HG03520 (cell line): ENCODE measurements around the gene THADA.

ENCODE experiments used
- ATAC-seq: cut with Tn5 transposase; IDR thresholded peaks from one replicate; pipeline ENCODE4 v1.9.1; 2021; ENCODE audit warnings: mild to moderate bottlenecking, moderate library complexity; ENCODE audit not compliant: unreplicated experiment

Gene THADA

GRCh38 chr2:43262239-43262638 lies 333.6 kb downstream of the THADA start:
- no peak for ATAC-seq

DNA sequence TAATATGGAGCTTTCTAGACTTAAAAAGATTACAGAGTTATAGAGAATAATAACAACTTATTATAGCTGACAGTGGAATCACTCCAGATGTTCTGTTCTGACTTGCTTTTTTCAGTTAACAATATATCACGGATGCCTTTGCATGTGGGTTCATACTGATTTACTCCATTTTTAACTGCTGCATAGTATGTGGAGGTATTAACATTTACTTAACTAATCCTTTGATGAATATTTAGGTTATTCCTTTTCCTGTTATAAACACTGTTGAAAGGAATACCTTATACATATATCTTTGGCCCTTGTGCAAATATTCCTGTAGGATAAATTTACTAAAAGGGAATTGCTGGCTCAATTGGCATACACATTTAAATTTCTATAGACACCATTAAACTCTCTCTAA lies 336.3 kb downstream of the THADA start:
- no peak for ATAC-seq

GRCh38 chr2:43258547-43259156 lies 337.2 kb downstream of the THADA start:
- ATAC-seq, result no peak

- ATAC-seq, result no peak
Measured at GRCh38 chr2:43255296-43255910, 340.4 kb downstream of the THADA start.

GRCh38 chr2:43254331-43254730 lies 341.5 kb downstream of the THADA start:
- no peak for ATAC-seq

DNA sequence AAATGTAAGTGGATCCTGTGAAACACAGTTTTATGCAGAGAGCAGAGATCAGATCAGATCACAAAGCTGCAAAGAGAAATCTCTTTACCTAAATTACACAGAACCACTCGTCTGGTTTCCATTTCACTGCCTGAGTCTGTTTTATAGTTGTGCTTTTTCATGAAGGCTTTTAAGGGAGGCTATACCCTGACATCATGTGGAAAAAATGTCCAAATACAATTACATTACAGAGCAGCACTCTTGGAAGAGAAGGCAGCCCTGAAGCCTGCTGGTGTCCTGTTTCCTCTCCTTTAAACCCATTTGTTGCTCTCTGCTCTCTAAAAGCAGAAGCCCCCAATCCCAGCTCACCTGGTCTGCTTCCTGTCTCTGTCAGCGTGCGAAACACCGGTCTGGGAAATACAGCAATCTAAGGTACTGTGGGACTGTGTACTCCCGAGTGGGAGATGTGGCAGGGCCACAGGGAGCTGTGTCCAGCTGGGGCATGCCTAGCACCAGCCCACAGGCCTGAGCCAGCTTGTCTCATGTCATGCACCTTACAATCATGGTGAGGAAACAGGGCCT lies 344.6 kb downstream of the THADA start:
- ATAC-seq, result no peak

DNA sequence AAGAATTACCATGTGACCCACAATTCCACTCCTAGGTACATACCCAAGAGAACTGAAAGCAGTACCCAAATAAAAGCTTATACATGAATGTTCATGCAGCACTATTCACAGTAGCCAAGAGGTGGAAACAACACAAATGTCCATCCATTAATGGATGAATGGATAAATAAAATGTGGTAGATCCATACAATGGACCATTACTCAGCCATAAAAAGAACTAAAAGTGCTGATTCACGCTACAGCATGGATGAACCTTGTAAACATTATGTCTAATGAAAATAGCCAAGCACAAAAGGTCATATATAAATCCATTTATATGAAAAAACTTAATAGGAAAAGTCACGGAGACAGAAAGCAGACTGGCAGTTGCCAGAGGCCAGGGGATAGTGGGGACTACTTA lies 345.8 kb downstream of the THADA start:
- ATAC-seq, result no peak

DNA sequence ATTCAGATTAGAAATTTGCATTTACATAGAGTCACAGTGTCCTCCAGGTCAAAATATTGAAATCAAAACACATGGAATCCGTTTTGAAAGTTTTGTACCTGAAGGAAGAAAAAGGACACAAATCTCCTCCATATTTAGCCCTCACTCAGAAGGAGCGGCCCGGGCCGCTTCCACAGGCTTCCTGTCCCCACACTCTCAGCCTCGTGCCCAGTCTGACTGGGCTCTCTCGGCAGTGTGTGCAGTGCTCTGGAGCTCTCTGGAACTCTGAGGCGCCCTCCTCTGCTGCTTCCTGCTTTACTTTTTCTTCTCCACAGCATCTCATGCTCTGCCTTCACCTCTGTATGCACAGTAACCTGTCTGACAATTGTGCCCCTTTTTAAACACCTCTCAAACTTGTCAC lies 347.2 kb downstream of the THADA start:
- ATAC-seq, result no peak

DNA sequence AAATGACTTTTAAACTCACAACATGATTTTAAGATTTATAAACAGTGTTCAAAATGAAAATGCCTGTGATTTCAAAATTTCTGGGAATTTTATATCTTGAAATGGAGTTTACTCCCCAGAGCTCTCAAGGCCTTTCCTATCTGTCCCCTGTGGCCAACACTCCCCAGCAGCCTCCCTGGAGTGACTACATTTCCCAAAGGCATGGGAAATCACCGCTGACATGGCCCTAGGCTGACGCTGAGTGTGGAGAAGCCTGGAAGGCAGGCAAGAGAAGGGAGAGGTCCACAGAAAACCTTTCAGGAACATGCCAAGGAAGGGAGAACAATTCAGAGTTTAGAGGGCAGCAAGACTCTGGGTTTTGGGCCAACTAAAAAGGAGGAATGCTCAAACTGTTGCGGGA lies 349.2 kb downstream of the THADA start:
- ATAC-seq, result no peak

- ATAC-seq, result no peak
Measured at GRCh38 chr2:43241558-43241957, 354.3 kb downstream of the THADA start.

DNA sequence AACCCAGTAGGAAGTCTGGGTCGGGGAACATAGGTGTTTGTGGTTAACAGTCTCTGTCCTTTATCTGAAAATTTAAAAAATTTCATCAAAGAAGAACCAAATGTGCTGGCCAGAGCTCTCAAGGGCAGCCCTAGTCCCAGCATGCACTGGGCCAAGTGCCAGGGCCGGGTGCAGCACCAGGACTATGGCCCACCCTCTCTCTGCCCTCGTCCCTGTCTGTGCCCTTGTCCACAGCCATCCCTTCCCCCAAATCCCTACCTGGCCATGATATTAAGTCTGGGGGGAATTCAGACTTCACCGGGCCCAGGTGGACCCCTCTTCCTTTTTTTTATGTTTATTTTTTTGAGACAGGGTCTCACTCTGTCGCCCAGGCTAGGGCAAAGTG lies 355.1 kb downstream of the THADA start:
- no peak for ATAC-seq

- ATAC-seq, result no peak
Measured at GRCh38 chr2:43239981-43240765, 355.7 kb downstream of the THADA start.

- ATAC-seq, result no peak
Measured at GRCh38 chr2:43238813-43239212, 357.0 kb downstream of the THADA start.

- ATAC-seq, result no peak
Measured at GRCh38 chr2:43238176-43238575, 357.7 kb downstream of the THADA start.

DNA sequence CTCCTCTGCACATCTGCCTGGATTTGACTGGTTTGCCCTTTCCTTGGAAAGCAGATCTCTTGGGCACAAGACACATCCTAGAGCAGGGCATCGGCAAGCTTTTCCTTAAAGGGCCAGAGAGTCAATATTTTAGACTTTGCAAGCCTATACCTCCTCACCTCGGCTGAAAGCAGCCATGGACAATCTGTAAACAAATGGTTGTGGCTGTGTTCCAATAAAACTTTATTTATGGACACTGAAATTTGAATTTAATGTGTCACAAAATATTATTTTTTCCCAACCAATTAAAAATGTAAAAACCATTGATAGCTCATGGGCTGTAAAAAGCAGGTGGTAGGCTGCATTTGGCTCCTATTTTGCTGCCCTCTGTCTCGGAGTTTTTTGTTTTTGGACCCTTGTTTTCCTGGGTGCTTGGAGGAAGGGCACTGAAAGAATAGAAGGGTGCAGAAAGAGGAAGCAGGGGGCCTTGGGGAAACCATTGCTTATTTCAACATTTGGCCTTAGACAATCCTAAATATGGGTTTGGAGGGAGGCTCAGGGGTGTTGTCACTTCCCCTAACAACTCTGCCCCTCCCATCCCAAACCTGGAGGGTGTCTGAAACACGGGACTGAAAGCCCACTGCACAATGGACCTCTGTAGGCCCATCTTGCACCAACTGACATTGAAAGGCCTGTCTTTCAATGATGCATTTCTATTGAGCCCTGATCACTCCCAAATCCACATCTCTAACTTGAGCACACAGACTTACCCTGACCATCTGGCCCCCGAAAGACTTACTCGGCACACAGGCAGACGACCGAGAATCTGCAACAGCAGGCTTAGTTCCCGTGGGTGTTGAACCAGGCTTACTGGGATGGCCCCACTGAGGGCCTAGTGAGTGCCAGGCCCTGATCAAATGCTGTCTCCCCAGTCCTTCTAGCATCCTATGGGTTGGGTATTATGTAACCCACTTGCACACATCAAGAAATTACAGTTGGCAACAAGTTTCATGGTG lies 362.3 kb downstream of the THADA start:
- no peak for ATAC-seq

DNA sequence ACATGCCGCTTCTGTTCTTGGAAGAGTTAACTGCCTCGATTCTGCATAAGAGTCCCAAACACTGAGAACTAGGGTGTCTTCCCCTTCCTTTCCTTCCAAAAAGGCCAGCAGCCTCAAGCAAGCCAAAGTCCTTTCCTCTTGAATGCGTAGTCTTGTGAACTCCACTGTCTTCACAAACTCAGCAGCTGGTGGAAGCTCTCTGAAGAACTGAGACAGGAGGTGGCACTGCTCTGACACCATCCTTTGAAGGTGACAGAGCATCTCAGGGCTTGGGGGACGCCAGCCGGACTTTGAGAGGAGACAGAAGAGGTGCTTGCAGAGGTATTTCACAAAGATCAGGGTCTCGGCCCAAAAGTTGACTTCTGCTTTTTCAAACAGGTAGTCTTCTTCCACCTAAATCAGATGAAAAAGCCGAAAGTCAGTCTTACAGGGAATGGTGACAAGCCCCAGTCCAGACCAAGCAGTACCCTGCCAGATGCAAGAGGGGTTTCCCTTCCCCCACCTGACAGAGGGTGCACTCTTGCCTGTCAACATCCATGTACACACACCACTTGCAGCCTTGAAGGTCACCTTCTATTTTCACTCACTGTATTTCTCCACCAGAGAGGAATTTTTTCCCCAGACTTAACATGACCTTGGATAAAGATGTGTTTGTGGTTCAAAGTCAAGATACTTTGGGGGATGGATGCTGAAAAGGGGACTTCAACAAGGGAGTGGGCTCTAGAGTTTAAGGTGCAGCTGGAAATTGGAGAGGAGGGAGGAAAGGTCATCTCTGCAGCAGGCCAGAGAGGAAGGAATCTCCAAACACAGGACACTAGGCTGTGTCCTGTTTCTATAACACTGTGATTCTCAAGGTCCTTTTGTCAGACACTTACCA lies 364.6 kb downstream of the THADA start:
- no peak for ATAC-seq

DNA sequence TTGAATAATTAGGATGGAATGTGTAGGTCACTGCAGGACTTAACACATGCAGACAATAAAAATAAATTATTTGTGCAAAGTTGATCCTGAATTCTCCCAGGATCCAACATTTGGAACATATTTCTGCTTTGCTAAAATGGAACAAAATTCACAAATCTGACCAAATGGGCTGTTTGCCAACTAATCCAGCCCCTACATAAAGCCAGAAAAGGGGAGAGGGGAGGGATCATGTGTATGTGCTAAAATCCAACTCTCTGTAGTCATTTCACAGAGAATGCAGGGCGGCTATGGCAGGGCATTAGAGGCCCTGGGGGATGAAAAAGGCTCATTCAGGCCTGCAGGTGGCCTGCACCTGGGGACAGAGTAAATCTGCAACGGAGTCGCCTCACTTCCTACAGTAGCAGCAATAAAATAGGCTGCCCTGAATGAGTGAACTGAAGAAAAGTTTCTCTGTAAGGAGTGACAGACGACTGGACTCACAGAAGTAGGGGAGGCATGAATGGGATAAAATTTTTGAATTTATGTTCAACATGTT lies 365.4 kb downstream of the THADA start:
- no peak for ATAC-seq

GRCh38 chr2:43228756-43229659 lies 366.8 kb downstream of the THADA start:
- no peak for ATAC-seq
